H9 (cell line): ENCODE data around the gene SLC4A7. TPM values are rescaled to one million over a fixed set of nuclear protein-coding genes. Genes with fewer than 3 reads are reported as not detected.

ENCODE experiments used
- DNase-seq: peaks from one replicate; pipeline ENCODE4 v3.0.0-alpha.2; 2017
- H2AFZ ChIP-seq: one replicate; pipeline ENCODE4 v1.6.1; 2013; ENCODE audit warnings: mild to moderate bottlenecking, low read length, control low read depth, moderate library complexity
- H2AK5ac ChIP-seq: 2 replicates; pipeline ENCODE4 v1.6.1; 2013; ENCODE audit warnings: low read length, control low read depth, mixed read lengths; ENCODE audit not compliant: insufficient read length
- H2BK120ac ChIP-seq: one replicate; pipeline ENCODE4 v1.6.1; 2013; ENCODE audit warnings: low read depth, mild to moderate bottlenecking, low read length, control low read depth, inconsistent platforms; ENCODE audit not compliant: poor library complexity, severe bottlenecking
- H2BK12ac ChIP-seq: 2 replicates; pipeline ENCODE4 v1.6.1; 2013; ENCODE audit warnings: low read length, control low read depth, mixed read lengths, low read depth; ENCODE audit not compliant: insufficient read length
- H2BK15ac ChIP-seq: 2 replicates; pipeline ENCODE4 v1.6.1; 2013; ENCODE audit warnings: low read depth, low read length, control low read depth
- H2BK20ac ChIP-seq: one replicate; pipeline ENCODE4 v1.6.1; 2013; ENCODE audit warnings: low read depth, mild to moderate bottlenecking, low read length, control low read depth, inconsistent platforms; ENCODE audit not compliant: poor library complexity, severe bottlenecking
- H2BK5ac ChIP-seq: 2 replicates; pipeline ENCODE4 v1.6.1; 2013; ENCODE audit warnings: low read length, control low read depth, mixed read lengths; ENCODE audit not compliant: insufficient read length
- H3K14ac ChIP-seq: 2 replicates; pipeline ENCODE4 v1.6.1; 2013; ENCODE audit warnings: low read length, control low read depth; ENCODE audit not compliant: insufficient read depth
- H3K18ac ChIP-seq: 2 replicates; pipeline ENCODE4 v1.6.1; 2013; ENCODE audit warnings: low read depth, mild to moderate bottlenecking, mixed read lengths, low read length, control low read depth; ENCODE audit not compliant: insufficient read length
- H3K23ac ChIP-seq: 2 replicates; pipeline ENCODE4 v1.6.1; 2013; ENCODE audit warnings: low read length, control low read depth, mixed read lengths, low read depth; ENCODE audit not compliant: insufficient read length
- H3K23me2 ChIP-seq: 2 replicates; pipeline ENCODE4 v1.6.1; 2013; ENCODE audit warnings: low read depth, mild to moderate bottlenecking, mixed read lengths, low read length, control low read depth; ENCODE audit not compliant: insufficient read length, poor library complexity, severe bottlenecking
- H3K27ac ChIP-seq: 2 replicates; pipeline ENCODE4 v1.5.1; 2013; ENCODE audit warnings: low read length, control low read depth, mixed read lengths, low read depth; ENCODE audit not compliant: insufficient read length
- H3K27me3 ChIP-seq: 2 replicates; pipeline ENCODE4 v1.6.1; 2013; ENCODE audit warnings: low read length, control low read depth, inconsistent platforms; ENCODE audit not compliant: insufficient read depth
- H3K4ac ChIP-seq: 2 replicates; pipeline ENCODE4 v1.6.1; 2013; ENCODE audit warnings: low read depth, mild to moderate bottlenecking, control low read depth, inconsistent platforms, low read length, moderate library complexity
- H3K4me1 ChIP-seq: 2 replicates; pipeline ENCODE4 v1.6.1; 2013; ENCODE audit warnings: low read length, control low read depth, inconsistent platforms; ENCODE audit not compliant: insufficient read depth
- H3K4me2 ChIP-seq: 2 replicates; pipeline ENCODE4 v1.6.1; 2013; ENCODE audit warnings: low read length, control low read depth, mixed read lengths; ENCODE audit not compliant: insufficient read length, insufficient read depth
- H3K56ac ChIP-seq: 2 replicates; pipeline ENCODE4 v1.6.1; 2013; ENCODE audit warnings: low read depth, mild to moderate bottlenecking, mixed read lengths, low read length, control low read depth; ENCODE audit not compliant: insufficient read length
- H3K79me1 ChIP-seq: 2 replicates; pipeline ENCODE4 v1.6.1; 2013; ENCODE audit warnings: low read depth, mild to moderate bottlenecking, moderate library complexity, low read length, control low read depth, inconsistent platforms; ENCODE audit not compliant: insufficient read depth, poor library complexity, severe bottlenecking
- H3K79me2 ChIP-seq: 2 replicates; pipeline ENCODE4 v1.6.1; 2013; ENCODE audit warnings: low read length, control low read depth, inconsistent platforms; ENCODE audit not compliant: insufficient read depth
- H3K9ac ChIP-seq: 2 replicates; pipeline ENCODE4 v1.6.1; 2013; ENCODE audit warnings: low read length, control low read depth, mixed read lengths; ENCODE audit not compliant: insufficient read length; ENCODE audit errors: extremely low read depth
- H3K9me3 ChIP-seq: one replicate; pipeline ENCODE4 v1.6.1; 2013; ENCODE audit warnings: low read depth, low read length, inconsistent platforms; ENCODE audit not compliant: control insufficient read depth
- H3T11ph ChIP-seq: one replicate; pipeline ENCODE4 v1.6.1; 2013; ENCODE audit warnings: mild to moderate bottlenecking, low read length, control low read depth, inconsistent platforms
- H4K20me1 ChIP-seq: one replicate; pipeline ENCODE4 v1.6.1; 2013; ENCODE audit not compliant: control insufficient read depth, insufficient read length, insufficient read depth
- H4K5ac ChIP-seq: 2 replicates; pipeline ENCODE4 v1.6.1; 2013; ENCODE audit warnings: low read depth, mild to moderate bottlenecking, mixed read lengths, low read length, control low read depth; ENCODE audit not compliant: insufficient read length
- H4K8ac ChIP-seq: replicated peaks from 2 replicates; pipeline ENCODE4 v1.6.1; 2013; ENCODE audit warnings: low read length, control low read depth, mixed read lengths, low read depth; ENCODE audit not compliant: insufficient read length
- H4K91ac ChIP-seq: 2 replicates; pipeline ENCODE4 v1.6.1; 2013; ENCODE audit warnings: low read depth, mild to moderate bottlenecking, moderate library complexity, mixed read lengths, low read length, control low read depth; ENCODE audit not compliant: insufficient read length
- H3K27ac Mint-ChIP-seq, 3 experiments: 2 replicates in 2 of 3; 3 replicates in 1 of 3; pipeline ENCODE4 v1.8.0; 2020 to 2021; ENCODE audit warnings: mixed read lengths in 3 of 3, mild to moderate bottlenecking in 1 of 3, moderate library complexity in 1 of 3
- H3K27me3 Mint-ChIP-seq: 2 replicates; pipeline ENCODE4 v1.8.0; 2021; ENCODE audit warnings: low read depth, mild to moderate bottlenecking, moderate library complexity, mixed read lengths
- H3K36me3 Mint-ChIP-seq, 3 experiments: 2 replicates in 2 of 3; 3 replicates in 1 of 3; pipeline ENCODE4 v1.8.0; 2020 to 2021; ENCODE audit warnings: low read depth in 3 of 3, mixed read lengths in 3 of 3; ENCODE audit not compliant: insufficient read depth in 1 of 3
- H3K4me1 Mint-ChIP-seq, 2 experiments: 2 replicates each; pipeline ENCODE4 v1.8.0; 2020; ENCODE audit warnings: mixed read lengths in 2 of 2
- H3K4me3 Mint-ChIP-seq, 2 experiments: 2 replicates in 1 of 2; 3 replicates in 1 of 2; pipeline ENCODE4 v1.8.0; 2020 to 2021; ENCODE audit warnings: mild to moderate bottlenecking in 2 of 2, mixed read lengths in 2 of 2, moderate library complexity in 1 of 2
- H3K9me3 Mint-ChIP-seq, 2 experiments: 2 replicates in 1 of 2; 3 replicates in 1 of 2; pipeline ENCODE4 v1.8.0; 2020; ENCODE audit warnings: mild to moderate bottlenecking in 2 of 2, mixed read lengths in 2 of 2, moderate library complexity in 1 of 2
- CTCF ChIP-seq: fragments of 200-600 bp; sonication (generic); conservative IDR thresholded peaks from 3 replicates; pipeline ENCODE4 v1.8.0; 2021; ENCODE audit warnings: antibody characterized with exemption, mild to moderate bottlenecking
- WGBS: extraction: QIAGEN DNeasy Blood & Tissue Kit; methylation state at CpG from one replicate; pipeline ENCODE4 v1.1.7; 2013; ENCODE audit warnings: missing lambda C conversion rate, low lambda C conversion rate, mixed read lengths; ENCODE audit not compliant: insufficient read length; ENCODE audit errors: extremely low coverage; 5-methylcytosine and 5-hydroxymethylcytosine counted together
- total RNA-seq: library from RNA; stranded (reverse); gene quantifications from 2 replicates; pipeline ENCODE4 v1.2.1, GENCODE V29; 2021

SLC4A7 gene
- total RNA-seq, 1 experiment from 2014 or later, result 46.1 TPM

- no peak overlapping the region for H2BK12ac ChIP-seq
- H2BK5ac ChIP-seq, result no peak overlapping the region
- no peaks in the 10 kb centered on the region for H3K79me1 ChIP-seq
- H2BK120ac ChIP-seq, result no peak overlapping the region
- Mint-ChIP-seq H3K9me3 (no peaks in the 10 kb centered on the region), H3K4me3 (no peak overlapping the region), H3K27ac (no peak overlapping the region), H3K36me3 (peaks cover 1 to 29% (median 17%) of the 10 kb centered on the region in 3 experiments; a peak in 5 of 7 replicates), H3K4me1 (peaks cover 0 to 3% of the 10 kb centered on the region in 2 experiments; a peak in 1 of 4 replicates), H3K27me3 (no peaks in the 10 kb centered on the region)
- H4K5ac ChIP-seq, result no peak overlapping the region
- no peak overlapping the region for H3K14ac ChIP-seq
- H4K91ac ChIP-seq, result no peak overlapping the region
- no peak overlapping the region for H2BK20ac ChIP-seq
- no CpG with 5 or more reads among the region's 6 CpGs for WGBS
- no peak overlapping the region for H2AK5ac ChIP-seq
- H3K56ac ChIP-seq, result no peak overlapping the region
- H3K27me3 ChIP-seq, result no peaks in the 10 kb centered on the region
- H3K27ac ChIP-seq, result no peak overlapping the region
- H3T11ph ChIP-seq, result no peak overlapping the region
- H3K9me3 ChIP-seq, result no peaks in the 10 kb centered on the region
- H3K4me1 ChIP-seq, result no peaks in the 10 kb centered on the region
- no peak overlapping the region for H4K8ac ChIP-seq
- no peak overlapping the region for H2AFZ ChIP-seq
- TF ChIP-seq CTCF, result no peak
- no peaks in the 10 kb centered on the region for H4K20me1 ChIP-seq
- no peaks in the 10 kb centered on the region for H3K79me2 ChIP-seq
- H3K4ac ChIP-seq, result no peak overlapping the region
- no peak overlapping the region for H2BK15ac ChIP-seq
- DNase-seq, result no peak
- H3K9ac ChIP-seq, result no peak overlapping the region
- H3K23ac ChIP-seq, result no peak overlapping the region
- H3K23me2 ChIP-seq, result no peaks in the 10 kb centered on the region
- no peak overlapping the region for H3K4me2 ChIP-seq
- no peak overlapping the region for H3K18ac ChIP-seq
These were observed 107.9 kb downstream of the SLC4A7 start for GRCh38 chr3:27376109-27376772.
